ENCODE measurements around the gene SIGLEC1. TPM values are rescaled to one million over a fixed set of nuclear protein-coding genes. Genes with fewer than 3 reads are reported as not detected.
A peak's percentile ranks its signal among the peaks of the same experiment; 100 is the strongest.

SIGLEC1 gene
- total RNA-seq, 1 donor from 2014 or later: not detected

- H3K36me3 Mint-ChIP-seq (ENCODE audit: low read depth, unreplicated experiment): no peaks in the 10 kb centered on the region
- H3K4me3 Mint-ChIP-seq (ENCODE audit: unreplicated experiment): peak overlapping the region; percentile 64
- peak overlapping the region; percentile 55 for H2AFZ ChIP-seq (ENCODE audit: low read depth, low read length)
These were observed 31.0 kb downstream of the SIGLEC1 start for GRCh38 chr20:3681352-3681930.

GRCh38 chr20:3680701-3681351 lies 31.6 kb downstream of the SIGLEC1 start:
- TF ChIP-seq CTCF (IDR thresholded peaks at IDR 0.05; ENCODE audit: insufficient read depth, low read depth, low read length): no peak
- no peak for TF ChIP-seq EZH2 (IDR thresholded peaks at IDR 0.05; ENCODE audit: insufficient read depth, low read length)
- Histone ChIP-seq H3K36me3 (ENCODE audit: insufficient read depth, low read length) (no peaks in the 10 kb centered on the region), H4K20me1 (ENCODE audit: insufficient read depth, low read length) (no peaks in the 10 kb centered on the region), H2AFZ (ENCODE audit: low read depth, low read length) (no peak overlapping the region), H3K4me1 (ENCODE audit: insufficient read depth, low read length) (peaks cover 33% of the 10 kb centered on the region), H3K27ac (ENCODE audit: low read depth, low read length) (no peak overlapping the region), H3K4me3 (ENCODE audit: insufficient read depth, low read depth, low read length) (peak overlapping the region; percentile 32), H3K9me3 (ENCODE audit: insufficient read depth, low read depth, low read length) (no peaks in the 10 kb centered on the region), H3K9ac (ENCODE audit: low read length) (peak overlapping the region; percentile 2), H3K79me2 (ENCODE audit: insufficient read depth, low read length) (no peaks in the 10 kb centered on the region), H3K27me3 (ENCODE audit: insufficient read depth, low read length) (peaks cover 6% of the 10 kb centered on the region), H3K4me2 (ENCODE audit: low read length) (peak overlapping the region; percentile 78)
- DNase-seq (ENCODE audit: low read depth) (no peak), FAIRE-seq (no peak)
- Mint-ChIP-seq H3K36me3 (ENCODE audit: low read depth, unreplicated experiment) (no peaks in the 10 kb centered on the region), H3K4me3 (ENCODE audit: unreplicated experiment) (peak overlapping the region; percentile 64), H3K27ac (ENCODE audit: unreplicated experiment) (no peak overlapping the region), H3K9me3 (ENCODE audit: unreplicated experiment) (no peaks in the 10 kb centered on the region), H3K27me3 (ENCODE audit: low read depth, unreplicated experiment) (peaks cover 21% of the 10 kb centered on the region), H3K4me1 (ENCODE audit: low read depth, unreplicated experiment) (peaks cover 13% of the 10 kb centered on the region)

More at GRCh38 chr20:3681352-3681930, 31.0 kb downstream of the SIGLEC1 start:
- Histone ChIP-seq H4K20me1 (ENCODE audit: insufficient read depth, low read length) (no peaks in the 10 kb centered on the region), H3K4me1 (ENCODE audit: insufficient read depth, low read length) (peaks cover 35% of the 10 kb centered on the region), H3K36me3 (ENCODE audit: insufficient read depth, low read length) (no peaks in the 10 kb centered on the region), H3K9me3 (ENCODE audit: insufficient read depth, low read depth, low read length) (no peaks in the 10 kb centered on the region), H3K27ac (ENCODE audit: low read depth, low read length) (no peak overlapping the region), H3K4me2 (ENCODE audit: low read length) (peak overlapping the region; percentile 78), H3K4me3 (ENCODE audit: insufficient read depth, low read depth, low read length) (peak overlapping the region; percentile 32), H3K9ac (ENCODE audit: low read length) (no peak overlapping the region), H3K27me3 (ENCODE audit: insufficient read depth, low read length) (peaks cover 3% of the 10 kb centered on the region), H3K79me2 (ENCODE audit: insufficient read depth, low read length) (no peaks in the 10 kb centered on the region)
- FAIRE-seq: no peak
- no peak overlapping the region for H3K27ac Mint-ChIP-seq (ENCODE audit: unreplicated experiment)
- H3K9me3 Mint-ChIP-seq (ENCODE audit: unreplicated experiment): no peaks in the 10 kb centered on the region
- no peak for DNase-seq (ENCODE audit: low read depth)
- peaks cover 13% of the 10 kb centered on the region for H3K4me1 Mint-ChIP-seq (ENCODE audit: low read depth, unreplicated experiment)
- H3K27me3 Mint-ChIP-seq (ENCODE audit: low read depth, unreplicated experiment): peaks cover 24% of the 10 kb centered on the region
- TF ChIP-seq EZH2 (IDR thresholded peaks at IDR 0.05; ENCODE audit: insufficient read depth, low read length) (peak; percentile 33), CTCF (IDR thresholded peaks at IDR 0.05; ENCODE audit: insufficient read depth, low read depth, low read length) (no peak)

All from astrocyte (in vitro differentiated cells and primary cell).